ENCODE measurements around the gene FNDC3B.

The FNDC3B gene

DNA sequence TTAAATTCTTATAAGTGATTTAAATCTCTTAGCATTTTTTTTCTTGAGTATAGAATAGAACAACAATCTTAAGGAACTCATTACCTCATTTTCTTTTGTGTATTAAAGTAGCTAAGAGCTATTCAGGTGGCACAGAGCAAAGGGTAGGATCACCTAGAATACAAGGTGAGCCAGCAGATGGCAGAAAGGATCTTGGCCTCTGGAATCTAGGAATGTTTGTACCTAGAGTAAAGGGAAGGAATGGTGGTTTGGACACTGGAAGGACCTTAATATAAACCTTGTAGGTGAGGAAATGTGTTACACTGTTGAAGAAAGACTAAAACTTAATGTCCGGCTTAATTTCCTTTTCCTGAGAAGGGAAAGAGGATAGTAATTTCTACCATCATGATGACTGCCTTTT lies 319.9 kb downstream of the FNDC3B start:
- Histone ChIP-seq H3K9ac (ENCODE audit: low read length) (no peak overlapping the region), H4K20me1 (ENCODE audit: low read depth, low read length) (no peaks in the 10 kb centered on the region), H3K79me2 (ENCODE audit: insufficient read depth, low read length) (no peaks in the 10 kb centered on the region), H3K9me2 (replicated peaks; ENCODE audit: insufficient read depth, low read length) (no peaks in the 10 kb centered on the region), H3K9me3 (ENCODE audit: insufficient read depth, low read length) (no peaks in the 10 kb centered on the region), H3K36me3 (ENCODE audit: low read length) (no peaks in the 10 kb centered on the region), H3K4me2 (ENCODE audit: low read depth, low read length, poor library complexity, severe bottlenecking) (no peak overlapping the region), H3K4me3 (ENCODE audit: insufficient read depth, low read length, poor library complexity, severe bottlenecking) (no peak overlapping the region), H3K27me3 (ENCODE audit: low read length) (no peaks in the 10 kb centered on the region), H3K27ac (ENCODE audit: low read depth, low read length) (no peak overlapping the region), H2AFZ (ENCODE audit: low read depth, low read length, severe bottlenecking) (no peak overlapping the region), H3F3A (ENCODE audit: insufficient read depth) (no peaks in the 10 kb centered on the region)
- TF ChIP-seq, protein P1, sequence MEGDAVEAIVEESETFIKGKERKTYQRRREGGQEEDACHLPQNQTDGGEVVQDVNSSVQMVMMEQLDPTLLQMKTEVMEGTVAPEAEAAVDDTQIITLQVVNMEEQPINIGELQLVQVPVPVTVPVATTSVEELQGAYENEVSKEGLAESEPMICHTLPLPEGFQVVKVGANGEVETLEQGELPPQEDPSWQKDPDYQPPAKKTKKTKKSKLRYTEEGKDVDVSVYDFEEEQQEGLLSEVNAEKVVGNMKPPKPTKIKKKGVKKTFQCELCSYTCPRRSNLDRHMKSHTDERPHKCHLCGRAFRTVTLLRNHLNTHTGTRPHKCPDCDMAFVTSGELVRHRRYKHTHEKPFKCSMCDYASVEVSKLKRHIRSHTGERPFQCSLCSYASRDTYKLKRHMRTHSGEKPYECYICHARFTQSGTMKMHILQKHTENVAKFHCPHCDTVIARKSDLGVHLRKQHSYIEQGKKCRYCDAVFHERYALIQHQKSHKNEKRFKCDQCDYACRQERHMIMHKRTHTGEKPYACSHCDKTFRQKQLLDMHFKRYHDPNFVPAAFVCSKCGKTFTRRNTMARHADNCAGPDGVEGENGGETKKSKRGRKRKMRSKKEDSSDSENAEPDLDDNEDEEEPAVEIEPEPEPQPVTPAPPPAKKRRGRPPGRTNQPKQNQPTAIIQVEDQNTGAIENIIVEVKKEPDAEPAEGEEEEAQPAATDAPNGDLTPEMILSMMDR (IDR thresholded peaks at IDR 0.05; ENCODE audit: insufficient read depth, low read length, poor library complexity, severe bottlenecking): no peak
- TF ChIP-seq EZH2phosphoT487 (conservative IDR thresholded peaks at IDR 0.05; ENCODE audit: low read length): no peak

DNA sequence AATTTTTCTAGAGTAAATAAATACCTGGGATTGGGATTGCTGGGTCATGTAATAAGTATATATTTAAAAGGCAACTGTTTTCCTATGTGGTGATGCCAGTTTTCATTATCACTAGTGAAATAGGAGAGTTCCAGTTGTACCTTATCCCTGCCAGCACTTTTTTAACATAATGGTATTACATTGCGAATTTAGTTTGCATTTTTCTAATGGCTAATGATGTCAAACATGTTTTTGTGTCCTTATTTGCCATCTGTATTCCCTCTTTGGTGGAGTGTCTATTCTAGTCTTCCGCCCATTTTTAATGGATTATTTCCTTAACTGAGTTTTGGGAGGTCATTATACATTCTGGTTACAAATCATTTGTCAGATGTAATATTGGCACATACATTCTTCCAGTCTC lies 320.6 kb downstream of the FNDC3B start:
- H3K9me2 ChIP-seq (replicated peaks; ENCODE audit: insufficient read depth, low read length): no peaks in the 10 kb centered on the region
- H3F3A ChIP-seq (ENCODE audit: insufficient read depth): no peaks in the 10 kb centered on the region
- H3K36me3 ChIP-seq (ENCODE audit: low read length): no peaks in the 10 kb centered on the region
- no peak overlapping the region for H3K9ac ChIP-seq (ENCODE audit: low read length)
- H3K79me2 ChIP-seq (ENCODE audit: insufficient read depth, low read length): no peaks in the 10 kb centered on the region
- no peaks in the 10 kb centered on the region for H3K27me3 ChIP-seq (ENCODE audit: low read length)
- H2AFZ ChIP-seq (ENCODE audit: low read depth, low read length, severe bottlenecking): no peak overlapping the region
- H3K9me3 ChIP-seq (ENCODE audit: insufficient read depth, low read length): no peaks in the 10 kb centered on the region
- H3K4me2 ChIP-seq (ENCODE audit: low read depth, low read length, poor library complexity, severe bottlenecking): no peak overlapping the region
- no peak overlapping the region for H3K27ac ChIP-seq (ENCODE audit: low read depth, low read length)
- H4K20me1 ChIP-seq (ENCODE audit: low read depth, low read length): no peaks in the 10 kb centered on the region
- TF ChIP-seq, protein P1 (IDR thresholded peaks at IDR 0.05; ENCODE audit: insufficient read depth, low read length, poor library complexity, severe bottlenecking): no peak
- no peak for TF ChIP-seq EZH2phosphoT487 (conservative IDR thresholded peaks at IDR 0.05; ENCODE audit: low read length)
- no peak overlapping the region for H3K4me3 ChIP-seq (ENCODE audit: insufficient read depth, low read length, poor library complexity, severe bottlenecking)

DNA sequence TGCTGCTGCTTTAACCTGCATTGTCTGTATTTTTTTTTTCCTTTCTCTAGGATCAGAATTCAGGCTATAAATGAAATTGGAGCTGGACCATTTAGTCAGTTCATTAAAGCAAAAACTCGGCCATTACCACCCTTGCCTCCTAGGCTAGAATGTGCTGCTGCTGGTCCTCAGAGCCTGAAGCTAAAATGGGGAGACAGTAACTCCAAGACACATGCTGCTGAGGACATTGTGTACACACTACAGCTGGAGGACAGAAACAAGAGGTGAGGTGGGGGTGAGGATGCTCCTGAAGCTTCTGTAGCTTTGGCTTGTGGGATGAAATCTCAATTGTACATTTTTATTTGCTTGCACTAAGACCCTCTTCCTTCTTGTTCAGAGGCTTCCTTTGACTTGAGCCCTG lies 323.2 kb downstream of the FNDC3B start:
- Histone ChIP-seq H3K9me2 (replicated peaks; ENCODE audit: insufficient read depth, low read length) (no peaks in the 10 kb centered on the region), H3K4me3 (ENCODE audit: insufficient read depth, low read length, poor library complexity, severe bottlenecking) (no peak overlapping the region), H3K79me2 (ENCODE audit: insufficient read depth, low read length) (no peaks in the 10 kb centered on the region), H3K9me3 (ENCODE audit: insufficient read depth, low read length) (no peaks in the 10 kb centered on the region), H4K20me1 (ENCODE audit: low read depth, low read length) (no peaks in the 10 kb centered on the region), H3K27me3 (ENCODE audit: low read length) (no peaks in the 10 kb centered on the region), H2AFZ (ENCODE audit: low read depth, low read length, severe bottlenecking) (no peak overlapping the region), H3K36me3 (ENCODE audit: low read length) (no peaks in the 10 kb centered on the region), H3K27ac (ENCODE audit: low read depth, low read length) (no peak overlapping the region), H3K9ac (ENCODE audit: low read length) (no peak overlapping the region), H3K4me2 (ENCODE audit: low read depth, low read length, poor library complexity, severe bottlenecking) (no peak overlapping the region), H3F3A (ENCODE audit: insufficient read depth) (no peaks in the 10 kb centered on the region)
- TF ChIP-seq EZH2phosphoT487 (conservative IDR thresholded peaks at IDR 0.05; ENCODE audit: low read length): no peak
- TF ChIP-seq, protein P1 (IDR thresholded peaks at IDR 0.05; ENCODE audit: insufficient read depth, low read length, poor library complexity, severe bottlenecking): no peak

All from SU-DHL-6 (cell line).